Trophoblast cell (in vitro differentiated cells and primary cell): ENCODE data around the gene PLCH1.
A peak's percentile ranks its signal among the peaks of the same experiment; 100 is the strongest.
"Not testable (repeated sequence)": the region's sequence is repeated elsewhere in the genome, so short reads cannot be mapped to it uniquely, and the experiment has no call there.

Source experiments
- DNase-seq, 2 donors: peaks; one replicate each; pipeline ENCODE4 v3.0.0-alpha.2; 2016
- H2AFZ ChIP-seq: 2 replicates; pipeline ENCODE4 v1.6.1; 2013; ENCODE audit warnings: low read length, moderate library complexity, mild to moderate bottlenecking; ENCODE audit not compliant: insufficient read depth, poor library complexity
- H2AK5ac ChIP-seq: 2 replicates; pipeline ENCODE4 v1.6.1; 2013; ENCODE audit warnings: mild to moderate bottlenecking, low read length
- H2BK120ac ChIP-seq: 2 replicates; pipeline ENCODE4 v1.6.1; 2013; ENCODE audit warnings: low read length, mild to moderate bottlenecking, moderate library complexity; ENCODE audit not compliant: insufficient read depth, poor library complexity
- H2BK12ac ChIP-seq: 2 replicates; pipeline ENCODE4 v1.6.1; 2013; ENCODE audit warnings: mild to moderate bottlenecking, low read length, moderate library complexity
- H2BK5ac ChIP-seq: 2 replicates; pipeline ENCODE4 v1.6.1; 2013; ENCODE audit warnings: low read length, low read depth, moderate library complexity, mild to moderate bottlenecking; ENCODE audit not compliant: poor library complexity
- H3K14ac ChIP-seq: 2 replicates; pipeline ENCODE4 v1.6.1; 2013; ENCODE audit warnings: mild to moderate bottlenecking, low read length
- H3K18ac ChIP-seq: 2 replicates; pipeline ENCODE4 v1.6.1; 2013; ENCODE audit warnings: mild to moderate bottlenecking, low read length
- H3K23ac ChIP-seq: 2 replicates; pipeline ENCODE4 v1.6.1; 2013; ENCODE audit warnings: low read length
- H3K27ac ChIP-seq: 2 replicates; pipeline ENCODE4 v1.5.1; 2013; ENCODE audit warnings: low read depth, mild to moderate bottlenecking, inconsistent platforms, low read length, moderate library complexity
- H3K27me3 ChIP-seq: 2 replicates; pipeline ENCODE4 v1.6.1; 2013; ENCODE audit warnings: inconsistent platforms, mild to moderate bottlenecking, low read length, moderate library complexity; ENCODE audit not compliant: insufficient read depth
- H3K36me3 ChIP-seq, 2 experiments: 1 replicate in 1 of 2; 2 replicates in 1 of 2; pipeline ENCODE4 v1.6.1; 2013; ENCODE audit warnings: low read length in 2 of 2, mild to moderate bottlenecking in 2 of 2, moderate library complexity in 1 of 2; ENCODE audit not compliant: insufficient read depth in 2 of 2, control insufficient read depth in 1 of 2
- H3K4ac ChIP-seq: 2 replicates; pipeline ENCODE4 v1.6.1; 2013; ENCODE audit warnings: low read depth, mild to moderate bottlenecking, low read length, moderate library complexity
- H3K4me1 ChIP-seq, 2 experiments: 1 replicate in 1 of 2; 2 replicates in 1 of 2; pipeline ENCODE4 v1.6.1; 2013; ENCODE audit warnings: low read length in 2 of 2, mild to moderate bottlenecking in 2 of 2, moderate library complexity in 1 of 2; ENCODE audit not compliant: insufficient read depth in 2 of 2, control insufficient read depth in 1 of 2
- H3K4me2 ChIP-seq: 2 replicates; pipeline ENCODE4 v1.6.1; 2013; ENCODE audit warnings: inconsistent platforms, mild to moderate bottlenecking, low read length, moderate library complexity
- H3K4me3 ChIP-seq: 2 replicates; pipeline ENCODE4 v1.5.1; 2013; ENCODE audit warnings: mild to moderate bottlenecking, low read depth, low read length, inconsistent platforms
- H3K79me1 ChIP-seq: one replicate; pipeline ENCODE4 v1.6.1; 2013; ENCODE audit warnings: low read length
- H3K79me2 ChIP-seq: 2 replicates; pipeline ENCODE4 v1.6.1; 2013; ENCODE audit warnings: low read length, mild to moderate bottlenecking; ENCODE audit not compliant: control insufficient read depth, insufficient read depth, poor library complexity
- H3K9ac ChIP-seq: 2 replicates; pipeline ENCODE4 v1.6.1; 2013; ENCODE audit warnings: mild to moderate bottlenecking, low read length
- H3K9me3 ChIP-seq: 2 replicates; pipeline ENCODE4 v1.6.1; 2013; ENCODE audit warnings: low read depth, mild to moderate bottlenecking, control low read depth, inconsistent platforms, low read length; ENCODE audit not compliant: insufficient read depth
- H4K12ac ChIP-seq: 2 replicates; pipeline ENCODE4 v1.6.1; 2013; ENCODE audit warnings: low read depth, mild to moderate bottlenecking, low read length, moderate library complexity
- H4K8ac ChIP-seq: 2 replicates; pipeline ENCODE4 v1.6.1; 2013; ENCODE audit warnings: low read depth, mild to moderate bottlenecking, low read length, moderate library complexity
- H4K91ac ChIP-seq: one replicate; pipeline ENCODE4 v1.6.1; 2013; ENCODE audit warnings: low read depth, mild to moderate bottlenecking, low read length, moderate library complexity
- WGBS: extraction: QIAGEN DNeasy Blood & Tissue Kit; methylation state at CpG from one replicate; pipeline ENCODE4 v1.1.7; 2013; ENCODE audit warnings: missing lambda C conversion rate; ENCODE audit not compliant: insufficient read length, insufficient coverage; ENCODE audit errors: extremely low coverage; 5-methylcytosine and 5-hydroxymethylcytosine counted together

The PLCH1 gene

DNA sequence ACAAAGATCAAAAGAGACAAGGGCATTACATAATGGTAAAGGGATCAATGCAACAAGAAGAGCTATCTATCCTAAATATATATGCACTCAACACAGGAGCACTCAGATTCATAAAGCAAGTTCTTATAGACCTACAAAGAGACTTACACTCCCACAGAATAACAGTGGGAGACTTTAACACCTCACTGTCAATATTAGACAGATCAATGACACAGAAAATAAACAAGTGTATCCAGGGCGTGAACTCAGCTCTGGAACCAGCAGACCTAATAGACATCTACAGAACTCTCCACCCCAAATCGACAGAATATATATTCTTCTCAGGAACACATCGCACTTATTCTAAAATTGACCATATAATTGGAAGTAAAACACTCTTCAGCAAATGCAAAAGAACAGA, 122.2 kb downstream of the PLCH1 start:
- not testable (repeated sequence) for H3K4me2 ChIP-seq, H3K27ac ChIP-seq, H3K4me3 ChIP-seq, H2AFZ ChIP-seq, H3K9ac ChIP-seq, H2AK5ac ChIP-seq, H3K36me3 ChIP-seq, H3K23ac ChIP-seq, H3K9me3 ChIP-seq, H3K14ac ChIP-seq, H3K27me3 ChIP-seq, H4K91ac ChIP-seq, H3K4me1 ChIP-seq, H3K18ac ChIP-seq, H3K4ac ChIP-seq, H4K12ac ChIP-seq, H4K8ac ChIP-seq, H2BK12ac ChIP-seq, H3K79me2 ChIP-seq, H2BK120ac ChIP-seq, H3K79me1 ChIP-seq, H2BK5ac ChIP-seq, DNase-seq
- WGBS: no CpG with 5 or more reads among the region's 3 CpGs

DNA sequence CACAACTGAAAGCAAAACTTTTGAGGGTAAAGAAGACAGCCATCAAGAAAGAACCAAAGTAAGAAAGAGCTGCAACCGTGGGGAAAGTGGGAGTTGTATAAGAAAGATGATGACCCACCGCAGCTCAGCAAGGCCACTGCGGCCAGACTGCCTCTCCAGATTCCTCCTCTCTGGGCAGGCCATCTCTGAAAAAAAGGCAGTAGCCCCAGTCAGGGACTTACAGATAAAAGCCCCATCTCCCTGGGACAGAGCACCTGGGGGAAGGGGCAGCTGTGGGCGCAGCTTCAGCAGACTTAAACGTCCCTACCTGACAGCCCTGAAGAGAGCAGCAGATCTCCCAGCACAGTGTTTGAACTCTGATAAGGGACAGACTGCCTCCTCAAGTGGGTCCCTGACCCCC, 124.3 kb downstream of the PLCH1 start:
- H2AK5ac ChIP-seq, H3K9me3 ChIP-seq, H2AFZ ChIP-seq, H3K27ac ChIP-seq, H3K4me3 ChIP-seq, H4K91ac ChIP-seq, H3K27me3 ChIP-seq, H3K14ac ChIP-seq, H3K79me1 ChIP-seq, H3K18ac ChIP-seq, H3K4ac ChIP-seq, H4K8ac ChIP-seq, H3K36me3 ChIP-seq, H3K4me1 ChIP-seq, H3K79me2 ChIP-seq, H4K12ac ChIP-seq, H3K23ac ChIP-seq, H2BK120ac ChIP-seq, DNase-seq, H3K9ac ChIP-seq, H3K4me2 ChIP-seq: not testable (repeated sequence)
- peak overlapping the region; percentile 9 for H2BK12ac ChIP-seq
- peak overlapping the region; percentile 40 for H2BK5ac ChIP-seq
- WGBS: no CpG with 5 or more reads among the region's 5 CpGs

DNA sequence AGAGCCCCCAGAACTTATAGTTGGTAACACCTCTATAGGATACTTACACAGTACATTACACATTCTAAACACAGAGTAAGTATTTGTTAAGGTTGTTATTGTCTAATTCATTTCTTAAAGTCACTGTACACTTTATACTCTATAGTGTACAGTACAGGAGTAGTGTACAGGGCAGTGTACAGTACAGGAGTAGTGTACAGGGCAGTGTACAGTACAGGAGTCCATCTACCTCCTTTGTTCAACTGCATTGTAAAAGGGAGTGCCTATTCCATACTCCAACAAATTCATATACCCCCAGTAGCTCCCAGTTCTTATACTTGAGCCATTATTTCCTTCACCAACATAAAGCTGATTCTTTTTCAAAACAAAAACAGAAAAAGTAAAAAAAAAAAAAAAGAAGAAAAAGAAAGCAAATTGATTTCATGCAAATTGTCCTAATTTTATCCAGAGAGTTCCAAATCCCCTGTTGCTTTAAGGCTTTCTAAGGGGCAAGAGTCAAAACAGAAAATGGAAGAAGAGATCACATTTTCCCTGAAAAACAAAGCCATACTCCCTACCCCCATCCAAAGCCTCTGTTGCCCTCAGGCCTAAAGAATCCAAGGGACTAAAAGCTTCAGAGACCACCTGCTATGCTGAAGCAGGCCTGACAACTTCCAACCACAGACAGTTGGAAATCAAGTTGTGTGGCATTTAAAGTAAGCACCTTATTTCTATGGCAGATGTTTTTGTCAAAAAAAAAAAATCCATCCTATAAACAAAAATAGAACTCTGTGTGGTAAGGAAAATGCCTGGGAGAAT, 125.6 kb downstream of the PLCH1 start:
- no peaks in the 10 kb centered on the region for H3K27me3 ChIP-seq
- H3K4me1 ChIP-seq: peaks cover 0 to 4% of the 10 kb centered on the region in 2 experiments
- H2AFZ ChIP-seq: no peak overlapping the region
- H3K9ac ChIP-seq: no peak overlapping the region
- H3K4me2 ChIP-seq: peak overlapping the region; percentile 34
- H3K79me1 ChIP-seq: no peaks in the 10 kb centered on the region
- no peak overlapping the region for H2BK12ac ChIP-seq
- no peak overlapping the region for H4K91ac ChIP-seq
- H4K8ac ChIP-seq: no peak overlapping the region
- H4K12ac ChIP-seq: no peak overlapping the region
- H2BK5ac ChIP-seq: no peak overlapping the region
- no peak overlapping the region for H2BK120ac ChIP-seq
- no peak overlapping the region for H3K14ac ChIP-seq
- DNase-seq: no peak
- no peak overlapping the region for H3K27ac ChIP-seq
- H3K36me3 ChIP-seq: no peaks in the 10 kb centered on the region
- no peak overlapping the region for H3K4me3 ChIP-seq
- no peaks in the 10 kb centered on the region for H3K9me3 ChIP-seq
- no peak overlapping the region for H3K4ac ChIP-seq
- no peak overlapping the region for H3K18ac ChIP-seq
- no peak overlapping the region for H3K23ac ChIP-seq
- H2AK5ac ChIP-seq: no peak overlapping the region
- H3K79me2 ChIP-seq: no peaks in the 10 kb centered on the region

DNA sequence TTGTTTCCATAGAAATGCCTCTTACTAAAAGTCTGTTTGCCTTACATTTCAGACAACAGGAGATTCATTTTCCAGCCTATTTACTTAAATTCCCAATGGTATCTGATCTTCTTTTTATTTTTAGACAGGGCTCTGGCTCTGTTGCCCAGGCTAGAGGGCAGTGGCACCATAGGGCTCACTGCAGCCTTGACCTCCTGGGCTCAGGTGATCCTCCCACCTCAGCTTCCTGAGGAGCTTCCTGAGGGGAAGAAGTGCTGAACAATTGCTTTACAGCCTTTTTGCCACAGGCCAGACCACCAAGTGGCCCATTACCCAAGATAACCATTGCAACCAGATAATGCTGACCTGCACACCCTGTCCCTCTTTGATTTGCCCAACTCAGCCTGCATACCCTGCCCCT, 126.3 kb downstream of the PLCH1 start:
- Histone ChIP-seq H2BK5ac (no peak overlapping the region), H3K79me2 (no peaks in the 10 kb centered on the region), H3K9me3 (no peaks in the 10 kb centered on the region), H3K36me3 (no peaks in the 10 kb centered on the region), H3K4ac (no peak overlapping the region), H4K12ac (no peak overlapping the region), H3K9ac (no peak overlapping the region), H3K4me1 (peaks cover 0 to 4% of the 10 kb centered on the region in 2 experiments), H3K79me1 (no peaks in the 10 kb centered on the region), H3K27ac (no peak overlapping the region), H3K14ac (no peak overlapping the region), H2AFZ (no peak overlapping the region), H3K23ac (no peak overlapping the region), H3K18ac (no peak overlapping the region), H3K4me2 (no peak overlapping the region), H3K27me3 (no peaks in the 10 kb centered on the region), H4K91ac (no peak overlapping the region), H2BK12ac (no peak overlapping the region), H3K4me3 (no peak overlapping the region), H2AK5ac (no peak overlapping the region), H4K8ac (no peak overlapping the region), H2BK120ac (no peak overlapping the region)
- DNase-seq: no peak
